Ishikawa (cell line): Measurements from ENCODE around the gene PODXL2.

Experiments
- CEBPB ChIP-seq: IDR thresholded peaks from 2 replicates; pipeline ENCODE4 v1.6.1; 2012
- CREB1 ChIP-seq: IDR thresholded peaks from 2 replicates; pipeline ENCODE4 v1.6.1; 2012; ENCODE audit warnings: low read depth
- EGR1 ChIP-seq: IDR thresholded peaks from 2 replicates; pipeline ENCODE4 v1.6.1; 2012
- EP300 ChIP-seq: IDR thresholded peaks from 2 replicates; pipeline ENCODE4 v1.6.1; 2012; ENCODE audit warnings: borderline replicate concordance
- FOXM1 ChIP-seq: IDR thresholded peaks from 2 replicates; pipeline ENCODE4 v1.6.1; 2012; ENCODE audit warnings: low read depth, borderline replicate concordance
- NFIC ChIP-seq: IDR thresholded peaks from 2 replicates; pipeline ENCODE4 v1.6.1; 2012
- RAD21 ChIP-seq: IDR thresholded peaks from 2 replicates; pipeline ENCODE4 v1.6.1; 2012; ENCODE audit warnings: low read depth
- TAF1 ChIP-seq: IDR thresholded peaks from 2 replicates; pipeline ENCODE4 v1.6.1; 2012; ENCODE audit warnings: low read depth, mild to moderate bottlenecking
- TCF12 ChIP-seq: IDR thresholded peaks from 2 replicates; pipeline ENCODE4 v1.6.1; 2012; ENCODE audit warnings: low read depth
- TEAD4 ChIP-seq: IDR thresholded peaks from 2 replicates; pipeline ENCODE4 v1.6.1; 2012
- YY1 ChIP-seq: IDR thresholded peaks from 2 replicates; pipeline ENCODE4 v1.6.1; 2012; ENCODE audit warnings: low read depth
- ZBTB7A ChIP-seq: IDR thresholded peaks from 2 replicates; pipeline ENCODE4 v1.6.1; 2012; ENCODE audit warnings: low read depth
- TF ChIP-seq, protein P1 (sequence below): IDR thresholded peaks from 2 replicates; pipeline ENCODE4 v1.6.1; 2012
- TF ChIP-seq, protein P2 (sequence below): IDR thresholded peaks from 2 replicates; pipeline ENCODE4 v1.6.1; 2012; ENCODE audit warnings: low read depth, mild to moderate bottlenecking

DNA sequence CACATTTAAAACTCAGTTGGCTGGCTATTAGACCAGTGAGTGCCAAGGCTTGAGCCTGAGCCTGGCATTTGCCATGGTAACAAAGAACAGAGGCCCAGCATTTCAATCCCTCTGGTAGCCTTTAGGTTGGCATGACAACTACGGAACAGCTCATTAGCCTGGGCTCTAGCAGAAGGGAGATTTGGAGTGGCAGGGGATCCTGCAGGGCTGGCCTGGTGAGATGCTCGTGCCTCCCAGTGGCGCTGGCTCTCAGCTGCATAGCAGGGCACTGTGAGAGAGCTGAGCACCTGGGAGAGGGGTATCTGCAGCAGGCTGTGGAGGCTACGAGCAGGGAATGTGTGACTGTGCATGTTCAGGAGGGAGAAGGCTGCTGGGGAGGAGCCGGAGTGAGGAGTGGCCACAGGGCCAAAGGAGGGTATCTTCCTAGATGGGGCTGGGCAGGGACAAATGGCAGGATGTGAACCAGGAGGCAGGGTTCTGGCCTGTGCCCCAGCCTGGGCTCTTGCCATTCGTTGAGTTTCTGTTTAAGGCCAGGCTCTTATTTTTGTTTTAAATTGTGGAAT is 38.2 kb downstream of the PODXL2 start:
- TF ChIP-seq CEBPB (no peak), EGR1 (no peak), TEAD4 (no peak), RAD21 (no peak), EP300 (no peak), TAF1 (no peak), FOXM1 (no peak), YY1 (no peak), ZBTB7A (no peak), CREB1 (no peak), TCF12 (no peak), NFIC (no peak)
- TF ChIP-seq, protein P1, sequence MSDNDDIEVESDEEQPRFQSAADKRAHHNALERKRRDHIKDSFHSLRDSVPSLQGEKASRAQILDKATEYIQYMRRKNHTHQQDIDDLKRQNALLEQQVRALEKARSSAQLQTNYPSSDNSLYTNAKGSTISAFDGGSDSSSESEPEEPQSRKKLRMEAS, result no peak
- TF ChIP-seq, protein P2, sequence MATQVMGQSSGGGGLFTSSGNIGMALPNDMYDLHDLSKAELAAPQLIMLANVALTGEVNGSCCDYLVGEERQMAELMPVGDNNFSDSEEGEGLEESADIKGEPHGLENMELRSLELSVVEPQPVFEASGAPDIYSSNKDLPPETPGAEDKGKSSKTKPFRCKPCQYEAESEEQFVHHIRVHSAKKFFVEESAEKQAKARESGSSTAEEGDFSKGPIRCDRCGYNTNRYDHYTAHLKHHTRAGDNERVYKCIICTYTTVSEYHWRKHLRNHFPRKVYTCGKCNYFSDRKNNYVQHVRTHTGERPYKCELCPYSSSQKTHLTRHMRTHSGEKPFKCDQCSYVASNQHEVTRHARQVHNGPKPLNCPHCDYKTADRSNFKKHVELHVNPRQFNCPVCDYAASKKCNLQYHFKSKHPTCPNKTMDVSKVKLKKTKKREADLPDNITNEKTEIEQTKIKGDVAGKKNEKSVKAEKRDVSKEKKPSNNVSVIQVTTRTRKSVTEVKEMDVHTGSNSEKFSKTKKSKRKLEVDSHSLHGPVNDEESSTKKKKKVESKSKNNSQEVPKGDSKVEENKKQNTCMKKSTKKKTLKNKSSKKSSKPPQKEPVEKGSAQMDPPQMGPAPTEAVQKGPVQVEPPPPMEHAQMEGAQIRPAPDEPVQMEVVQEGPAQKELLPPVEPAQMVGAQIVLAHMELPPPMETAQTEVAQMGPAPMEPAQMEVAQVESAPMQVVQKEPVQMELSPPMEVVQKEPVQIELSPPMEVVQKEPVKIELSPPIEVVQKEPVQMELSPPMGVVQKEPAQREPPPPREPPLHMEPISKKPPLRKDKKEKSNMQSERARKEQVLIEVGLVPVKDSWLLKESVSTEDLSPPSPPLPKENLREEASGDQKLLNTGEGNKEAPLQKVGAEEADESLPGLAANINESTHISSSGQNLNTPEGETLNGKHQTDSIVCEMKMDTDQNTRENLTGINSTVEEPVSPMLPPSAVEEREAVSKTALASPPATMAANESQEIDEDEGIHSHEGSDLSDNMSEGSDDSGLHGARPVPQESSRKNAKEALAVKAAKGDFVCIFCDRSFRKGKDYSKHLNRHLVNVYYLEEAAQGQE, result no peak
